Fibroblast of skin of left quadriceps (primary cell): Measurements from ENCODE around the gene ENHO.

Source experiments
- DNase-seq, 2 experiments: peaks; one replicate each; pipeline ENCODE4 v3.0.0-alpha.2; 2013; ENCODE audit warnings: low read depth in 2 of 2

ENHO gene

GRCh38 chr9:34522971-34523797 lies at the start of gene ENHO:
TSS of gene ENHO (minus strand) at chr9:34522990. CDS start at chr9:34521695, 1,295 bp downstream.
- peak; percentile 63 to 71 for DNase-seq

- no peak for DNase-seq
Measured at GRCh38 chr9:34572092-34572491, 49.3 kb upstream of the ENHO start.

- no peak for DNase-seq
Measured at GRCh38 chr9:34571481-34571810, 48.7 kb upstream of the ENHO start.

- DNase-seq, result no peak
Measured at GRCh38 chr9:34570809-34571480, 48.2 kb upstream of the ENHO start.

DNA sequence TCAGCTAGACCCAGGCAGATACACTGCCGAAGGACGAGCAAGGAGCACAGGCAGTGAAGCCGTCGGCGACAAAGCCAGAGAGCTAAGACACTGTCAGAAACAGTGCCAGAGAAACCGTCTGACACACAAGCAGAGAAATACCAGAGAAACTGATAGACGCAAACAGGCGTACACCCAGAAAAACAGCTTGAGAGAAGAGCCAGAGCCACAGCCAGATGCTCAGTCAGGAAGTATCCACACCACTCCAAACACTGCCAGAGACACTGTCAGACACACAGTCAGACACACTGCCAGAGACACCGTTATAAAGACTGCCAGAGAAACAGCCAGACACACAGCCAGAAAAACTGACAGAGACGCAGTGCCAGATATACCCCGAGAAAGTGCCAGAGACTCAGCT lies 47.6 kb upstream of the ENHO start:
- no peak for DNase-seq

DNA sequence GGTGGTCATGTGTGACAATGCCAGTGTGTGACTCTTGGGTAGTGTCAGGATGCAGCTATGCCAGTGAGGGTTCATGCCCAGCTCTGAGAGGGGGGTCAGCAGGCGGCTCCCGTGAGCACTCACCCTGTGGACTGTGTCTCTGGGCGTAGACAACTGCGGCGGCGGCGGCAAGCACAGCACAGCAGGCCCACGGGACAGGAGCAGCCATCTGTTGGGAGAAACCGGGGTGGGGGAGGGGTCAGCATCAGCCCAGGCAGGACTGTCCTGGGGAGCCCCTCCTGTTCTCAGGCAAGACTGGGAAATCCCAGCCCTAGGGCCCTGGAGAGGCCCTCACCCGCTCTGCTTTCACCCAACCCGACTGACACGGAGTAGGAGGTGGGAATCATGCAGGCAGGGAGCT lies 46.0 kb upstream of the ENHO start:
- no peak for DNase-seq

- DNase-seq, result no peak
Measured at GRCh38 chr9:34568133-34568532, 45.3 kb upstream of the ENHO start.

- no peak for DNase-seq
Measured at GRCh38 chr9:34566972-34567371, 44.2 kb upstream of the ENHO start.

DNA sequence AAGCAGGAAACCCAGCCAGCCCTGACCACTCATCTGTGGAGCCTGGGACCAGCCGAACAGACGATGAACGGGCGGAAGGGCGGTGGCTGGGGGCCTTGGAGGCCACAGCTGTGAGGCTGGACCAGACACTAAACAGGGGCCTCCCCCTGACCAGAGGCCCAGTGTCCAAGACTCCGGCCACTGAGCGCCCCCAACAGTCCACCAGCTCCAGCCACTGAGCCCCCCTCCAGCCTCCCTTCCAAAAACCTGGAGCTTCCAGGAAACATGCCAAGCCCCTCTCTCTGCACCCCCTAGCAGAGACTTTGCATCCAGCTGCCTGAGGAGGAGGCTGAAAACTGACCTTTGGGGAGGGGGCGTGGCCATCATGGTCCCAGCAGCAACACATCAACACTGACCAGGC lies 43.5 kb upstream of the ENHO start:
- no peak for DNase-seq

DNA sequence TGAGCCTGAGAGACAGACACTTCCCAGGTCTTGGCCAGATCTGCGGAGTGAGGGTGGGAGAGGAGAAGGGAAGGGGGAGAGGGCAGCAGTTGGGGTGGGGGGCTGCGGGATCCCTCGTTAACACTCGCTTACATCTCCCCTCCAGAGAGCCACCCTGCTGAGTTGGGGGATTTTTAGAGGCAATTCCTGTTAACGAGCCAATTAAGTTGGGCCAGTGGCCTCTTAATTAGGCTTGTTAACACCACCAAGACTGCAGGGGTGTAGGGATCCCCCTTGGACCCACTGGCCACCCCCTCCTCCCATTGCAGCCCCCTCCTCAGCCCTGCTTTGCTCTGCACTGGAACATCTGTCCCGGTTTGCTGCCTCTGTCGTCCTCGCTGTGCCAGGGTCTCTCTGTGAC lies 43.1 kb upstream of the ENHO start:
- no peak for DNase-seq

GRCh38 chr9:34564617-34565016 lies 41.8 kb upstream of the ENHO start:
- no peak for DNase-seq

- no peak for DNase-seq
Measured at GRCh38 chr9:34563262-34563661, 40.5 kb upstream of the ENHO start.

DNA sequence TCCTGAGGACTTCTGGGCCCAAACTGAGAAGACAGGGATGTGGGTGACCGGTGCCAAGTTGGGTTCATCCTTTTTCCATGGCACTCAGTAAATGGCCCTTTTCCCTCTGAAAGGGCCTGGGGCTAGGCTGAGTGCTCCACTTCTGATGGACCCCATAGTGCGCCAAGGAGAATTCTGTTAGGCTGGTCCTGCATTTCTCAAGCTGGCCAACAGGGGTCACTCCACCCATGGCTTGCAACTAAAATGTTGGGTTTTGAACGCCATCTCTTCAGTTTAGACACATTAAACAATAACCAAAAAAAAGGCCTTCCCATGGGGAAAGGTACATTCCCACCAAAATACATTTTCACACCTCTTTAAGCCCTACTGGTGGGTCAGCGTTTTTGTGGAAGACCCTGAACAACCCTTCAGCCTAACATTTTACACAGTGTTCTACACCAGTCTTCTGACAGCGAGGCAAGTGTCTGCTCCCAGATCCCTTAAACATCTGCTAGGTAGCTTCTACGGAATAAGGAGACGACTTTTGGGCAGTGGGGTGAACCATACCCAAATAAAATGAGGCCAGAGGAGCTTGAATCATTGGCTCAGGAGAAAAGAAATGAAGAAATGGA lies 39.5 kb upstream of the ENHO start:
- no peak for DNase-seq

- DNase-seq, result no peak
Measured at GRCh38 chr9:34560599-34561214, 37.9 kb upstream of the ENHO start.

GRCh38 chr9:34559624-34560455 lies 37.0 kb upstream of the ENHO start:
- DNase-seq, result no peak

DNA sequence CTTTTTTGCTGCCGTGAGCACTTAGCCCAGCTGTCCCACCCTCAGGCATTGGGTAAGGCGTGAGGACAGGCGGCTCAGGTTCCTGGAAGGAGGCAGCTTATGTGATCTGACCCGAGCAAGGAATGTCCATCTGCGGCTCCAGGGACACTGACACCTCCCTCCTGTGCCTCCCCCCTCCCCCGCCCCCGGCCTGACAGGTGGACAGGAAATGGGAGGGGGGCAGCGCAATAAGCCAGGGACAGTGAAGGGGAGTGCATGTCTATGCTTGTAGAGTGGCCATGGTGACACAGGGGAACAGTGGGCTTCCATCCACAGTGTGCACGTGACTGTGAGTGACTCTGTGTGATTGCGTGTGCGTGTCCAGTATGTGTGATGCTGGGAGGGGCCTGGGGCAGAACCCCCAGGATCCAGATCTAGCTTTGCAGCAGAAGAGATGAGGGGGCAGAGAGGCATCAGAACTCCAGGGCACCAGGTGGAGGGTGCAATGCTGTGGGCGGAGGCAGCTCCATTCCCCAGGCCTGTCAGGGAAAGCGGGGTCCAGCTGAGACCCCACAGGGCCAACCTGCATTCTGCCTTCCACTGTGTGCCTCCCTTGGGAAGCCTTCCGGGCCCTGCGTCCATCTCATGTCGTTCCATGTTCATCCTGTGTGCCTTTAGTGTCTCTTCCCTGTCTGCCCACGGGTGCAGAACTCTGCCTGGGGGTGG lies 36.3 kb upstream of the ENHO start:
- DNase-seq, result no peak

DNA sequence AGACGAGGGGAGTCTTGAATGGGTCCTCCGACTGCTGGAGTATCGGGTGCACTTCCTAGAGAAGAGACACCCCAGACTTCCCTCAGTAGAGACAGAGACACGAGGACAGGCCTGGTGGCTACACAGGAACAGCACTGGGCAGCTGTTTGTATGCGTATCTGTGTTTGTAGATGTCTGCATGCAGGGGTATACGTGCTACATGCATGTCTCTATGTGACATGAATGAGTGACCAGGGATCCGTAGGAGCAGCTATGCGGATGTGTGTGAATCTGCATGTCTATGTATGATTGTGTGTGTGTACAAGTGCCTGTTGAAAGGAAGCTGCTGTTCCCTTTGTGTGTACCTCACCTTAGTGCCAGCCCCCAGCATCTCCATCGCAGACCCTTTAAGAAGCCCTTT lies 35.6 kb upstream of the ENHO start:
- no peak for DNase-seq

DNA sequence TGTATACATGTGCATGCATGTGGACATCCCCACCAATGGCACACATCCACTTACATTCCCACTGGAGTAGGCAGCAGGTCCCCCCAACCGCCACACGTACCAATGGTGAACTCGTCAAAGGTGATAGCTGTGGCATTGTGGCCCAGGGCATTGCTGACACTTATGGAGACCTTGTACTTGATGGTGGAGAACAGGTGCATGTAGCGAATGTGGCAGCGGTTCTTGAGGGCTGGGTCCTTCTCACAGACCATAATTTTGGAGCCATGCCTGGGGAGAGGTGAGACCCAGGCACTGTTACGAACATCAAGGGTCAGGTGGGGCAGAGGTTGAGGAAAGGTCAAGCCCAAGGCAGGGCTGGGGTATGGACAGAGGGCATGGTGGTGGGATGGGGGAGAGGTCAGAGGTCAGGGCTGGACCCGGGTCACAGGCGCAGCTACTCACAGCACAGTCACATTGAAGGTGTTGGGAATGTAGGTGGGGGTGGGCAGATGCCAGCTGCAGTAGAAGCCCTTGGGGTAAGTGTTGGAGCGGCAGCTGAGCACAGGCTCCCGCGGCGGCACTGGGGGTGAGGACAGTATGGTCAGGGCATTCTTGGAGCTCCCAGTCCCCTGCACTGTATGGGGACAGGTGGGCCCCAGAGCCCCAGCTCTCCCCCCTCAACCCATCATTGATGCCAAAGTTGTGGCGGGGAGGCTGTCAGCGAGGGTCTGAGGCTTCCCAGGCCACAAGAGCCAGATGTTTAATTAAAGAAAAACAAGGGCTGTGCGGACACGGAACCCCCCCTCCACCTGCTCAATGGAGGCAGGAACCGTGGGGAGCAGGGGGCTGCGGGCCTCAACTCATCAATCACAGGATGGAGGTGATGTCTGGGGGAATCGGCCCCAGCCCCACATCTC lies 34.9 kb upstream of the ENHO start:
- no peak for DNase-seq

- no peak for DNase-seq
Measured at GRCh38 chr9:34556949-34557348, 34.2 kb upstream of the ENHO start.

DNA sequence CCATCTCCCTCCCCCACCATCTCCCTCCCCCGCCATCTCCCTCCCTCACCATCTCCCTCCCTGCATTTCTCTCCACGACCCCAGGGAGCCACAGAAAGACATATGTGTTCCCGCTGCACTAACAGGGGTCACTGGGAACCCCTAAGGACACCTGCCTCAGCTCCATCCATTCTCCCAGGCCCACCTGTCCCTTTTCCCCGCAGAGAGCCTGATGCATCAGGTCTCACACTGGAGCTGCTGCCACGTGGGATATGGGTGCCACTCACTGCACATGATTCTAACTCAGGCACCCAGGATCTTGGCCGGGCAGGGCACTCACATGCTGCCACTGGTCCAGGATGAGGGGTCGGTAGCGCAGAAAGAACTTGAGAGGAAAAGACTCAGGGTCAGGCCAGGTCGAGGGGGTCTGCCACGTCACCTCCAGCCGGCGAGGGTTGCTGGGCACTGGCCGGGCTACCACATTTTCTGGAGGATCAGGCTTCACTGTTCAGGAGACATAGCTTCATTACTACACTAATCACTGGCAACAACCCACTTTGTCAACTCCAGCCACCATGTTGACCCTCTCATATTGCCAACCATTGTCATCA lies 33.2 kb upstream of the ENHO start:
- no peak for DNase-seq
